Body of pancreas (tissue), 4 donors: ENCODE data around the gene NECTIN2. TPM values are rescaled to one million over a fixed set of nuclear protein-coding genes. Genes with fewer than 3 reads are reported as not detected.
"Not testable (repeated sequence)": the region's sequence is repeated elsewhere in the genome, so short reads cannot be mapped to it uniquely, and the experiment has no call there.

Experiments
- ATAC-seq: fragments of 150-250 bp; one replicate; pipeline ENCODE4 v1.9.1; 2016
- DNase-seq, 4 donors: peaks; one replicate each; pipeline ENCODE4 v3.0.0-alpha.2; 2019
- H3K27ac ChIP-seq, 4 donors: fragments of 200-600 bp; sonication (generic); 1 replicate in 3 of 4; 2 replicates in 1 of 4; pipeline versions ENCODE4 v1.5.1 to v1.6.1; 2016 to 2019; ENCODE audit warnings: mild to moderate bottlenecking in 1 of 4, mixed read lengths in 1 of 4, moderate library complexity in 1 of 4
- H3K27me3 ChIP-seq, 2 donors: fragments of 200-600 bp; sonication (generic); one replicate each; pipeline ENCODE4 v1.6.0; 2016; ENCODE audit warnings: mild to moderate bottlenecking in 1 of 2
- H3K36me3 ChIP-seq, 2 donors: fragments of 200-600 bp; sonication (generic); replicated peaks in 1 of 2; 2 replicates each; pipeline ENCODE4 v1.5.1; 2016; ENCODE audit warnings: low read depth in 2 of 2; ENCODE audit not compliant: insufficient read depth in 1 of 2
- H3K4me1 ChIP-seq: fragments of 200-600 bp; sonication (generic); one replicate; pipeline ENCODE4 v1.6.0; 2016
- H3K4me3 ChIP-seq, 2 donors: fragments of 200-600 bp; sonication (generic); 1 replicate in 1 of 2; 2 replicates in 1 of 2; pipeline ENCODE4 v1.5.1; 2016 to 2019
- H3K9me3 ChIP-seq, 3 donors: fragments of 200-600 bp; sonication (generic); 1 replicate in 2 of 3; 2 replicates in 1 of 3; pipeline ENCODE4 v1.5.1; 2016
- CTCF ChIP-seq, 7 experiments: fragments of 450-650 bp in 4 of 7; fragments of 200-600 bp in 3 of 7; sonication (generic) in 3 of 7; IDR thresholded peaks; one replicate each; pipeline ENCODE4 v1.5.1; 2016 to 2019; ENCODE audit warnings: antibody characterized with exemption in 7 of 7
- POLR2A ChIP-seq, 3 donors: fragments of 450-650 bp; IDR thresholded peaks; one replicate each; pipeline ENCODE4 v1.6.1; 2016; ENCODE audit warnings: antibody characterized with exemption in 3 of 3, mild to moderate bottlenecking in 2 of 3
- WGBS, 2 donors: methylation state at CpG; one replicate each; pipeline ENCODE4 v1.1.5; 2017; 5-methylcytosine and 5-hydroxymethylcytosine counted together
- intact Hi-C: fragments of 100-400 bp; cut with DNase I; formaldehyde crosslinking; loops from one replicate; pipeline ENCODE4 v1.15.1; 2023
- total RNA-seq, 2 donors: library from RNA; depleted of rRNA; stranded (reverse); fragments of >200 nt; gene quantifications; one replicate each; pipeline ENCODE4 v1.1.0, GENCODE V29; 2016

The NECTIN2 gene
- total RNA-seq, 2 donors from 2014 or later = 54.0 to 137 TPM

- WGBS, 2 donors = 7 to 8% methylated on average over 20 to 26 of the region's 28 CpGs
- intact Hi-C loops, H3K9me3 ChIP-seq, H3K27me3 ChIP-seq, H3K36me3 ChIP-seq: not testable (repeated sequence)
- Histone ChIP-seq H3K27ac (peak within 1 kb of the TSS in 2 of 4 donors; percentile 41 to 44), H3K4me1 (peaks cover 13% of the 10 kb centered on the region), H3K4me3 (peak within 1 kb of the TSS in 1 of 2 donors; percentile 39)
- peak in 1 of 7 experiments; percentile 16 for TF ChIP-seq CTCF (IDR thresholded peaks at IDR 0.05)
- peak; percentile 95 for ATAC-seq
- DNase-seq = peak; percentile 84 to 87 (median 86)
Measured at GRCh38 chr19:44914433-44915206, 68.5 kb downstream of the NECTIN2 start, which contains the start of gene APOC1. APOC1 (plus strand) TSS chr19:44914608; CDS start chr19:44914892, 284 bp downstream.

DNA sequence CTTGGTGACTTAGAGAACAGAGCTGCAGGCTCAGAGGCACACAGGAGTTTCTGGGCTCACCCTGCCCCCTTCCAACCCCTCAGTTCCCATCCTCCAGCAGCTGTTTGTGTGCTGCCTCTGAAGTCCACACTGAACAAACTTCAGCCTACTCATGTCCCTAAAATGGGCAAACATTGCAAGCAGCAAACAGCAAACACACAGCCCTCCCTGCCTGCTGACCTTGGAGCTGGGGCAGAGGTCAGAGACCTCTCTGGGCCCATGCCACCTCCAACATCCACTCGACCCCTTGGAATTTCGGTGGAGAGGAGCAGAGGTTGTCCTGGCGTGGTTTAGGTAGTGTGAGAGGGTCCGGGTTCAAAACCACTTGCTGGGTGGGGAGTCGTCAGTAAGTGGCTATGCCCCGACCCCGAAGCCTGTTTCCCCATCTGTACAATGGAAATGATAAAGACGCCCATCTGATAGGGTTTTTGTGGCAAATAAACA lies 78.2 kb downstream of the NECTIN2 start:
- ATAC-seq = no peak

DNA sequence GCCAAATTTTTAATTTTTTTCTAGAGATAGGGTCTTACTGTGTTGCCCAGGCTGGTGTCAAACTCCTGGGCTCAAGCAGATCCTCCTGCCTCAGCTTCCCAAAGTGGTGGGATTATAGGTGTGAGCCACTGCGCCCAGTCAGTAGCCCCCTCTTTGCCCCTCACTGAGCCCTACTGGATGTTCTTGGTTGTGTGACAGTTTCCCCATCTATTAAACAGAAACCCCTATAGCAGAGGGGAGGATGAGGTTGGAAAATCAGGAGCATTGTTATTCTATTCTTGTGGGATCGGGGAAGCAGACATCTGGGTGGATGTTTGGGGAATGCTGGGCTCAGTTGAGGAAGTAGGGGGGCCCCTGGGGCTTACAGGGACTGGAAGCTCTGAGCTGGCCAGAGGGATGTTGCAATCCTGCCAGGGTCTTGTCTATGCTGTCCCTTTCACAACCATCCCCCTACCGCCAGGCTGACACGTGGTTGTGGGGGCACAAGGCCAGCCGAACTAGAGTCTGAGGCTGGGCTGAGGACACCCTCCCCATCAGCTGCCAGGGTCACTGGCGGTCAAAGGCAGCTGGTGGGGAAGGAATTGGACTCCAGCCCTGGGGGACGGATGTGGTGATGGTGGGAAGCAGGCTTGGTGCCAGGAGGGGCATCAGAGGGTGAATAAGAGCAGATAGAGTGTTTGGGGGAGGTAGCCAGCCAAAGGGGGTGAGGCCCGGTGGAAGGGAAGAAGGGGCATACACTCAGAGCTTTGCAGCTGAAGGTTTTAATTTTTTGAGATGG lies 79.2 kb downstream of the NECTIN2 start:
- Histone ChIP-seq H3K27ac (no peak overlapping the region), H3K4me3 (no peak overlapping the region), H3K9me3 (no peaks in the 10 kb centered on the region), H3K4me1 (peaks cover 13% of the 10 kb centered on the region), H3K27me3 (no peaks in the 10 kb centered on the region), H3K36me3 (no peaks in the 10 kb centered on the region)
- ATAC-seq (no peak), DNase-seq (peak in 3 of 4 donors; percentile 47 to 83 (median 47))
- TF ChIP-seq CTCF (IDR thresholded peaks at IDR 0.05) (no peak), POLR2A (IDR thresholded peaks at IDR 0.05) (no peak)
- intact Hi-C loops = no loop called here
- 51 to 58% methylated on average over 8 of the region's 8 CpGs for WGBS, 2 donors

More for the DNA sequence above, 78.2 kb downstream of the NECTIN2 start:
- DNase-seq = no peak
- intact Hi-C loops = no loop called here
- peaks cover 10% of the 10 kb centered on the region for H3K4me1 ChIP-seq
- no peaks in the 10 kb centered on the region for H3K27me3 ChIP-seq
- no peaks in the 10 kb centered on the region for H3K36me3 ChIP-seq
- TF ChIP-seq CTCF (IDR thresholded peaks at IDR 0.05) (no peak), POLR2A (IDR thresholded peaks at IDR 0.05) (no peak)
- no peak overlapping the region for H3K4me3 ChIP-seq
- H3K27ac ChIP-seq = no peak overlapping the region
- H3K9me3 ChIP-seq = no peaks in the 10 kb centered on the region
- WGBS, 2 donors = 63 to 70% methylated on average over 5 to 8 of the region's 8 CpGs

DNA sequence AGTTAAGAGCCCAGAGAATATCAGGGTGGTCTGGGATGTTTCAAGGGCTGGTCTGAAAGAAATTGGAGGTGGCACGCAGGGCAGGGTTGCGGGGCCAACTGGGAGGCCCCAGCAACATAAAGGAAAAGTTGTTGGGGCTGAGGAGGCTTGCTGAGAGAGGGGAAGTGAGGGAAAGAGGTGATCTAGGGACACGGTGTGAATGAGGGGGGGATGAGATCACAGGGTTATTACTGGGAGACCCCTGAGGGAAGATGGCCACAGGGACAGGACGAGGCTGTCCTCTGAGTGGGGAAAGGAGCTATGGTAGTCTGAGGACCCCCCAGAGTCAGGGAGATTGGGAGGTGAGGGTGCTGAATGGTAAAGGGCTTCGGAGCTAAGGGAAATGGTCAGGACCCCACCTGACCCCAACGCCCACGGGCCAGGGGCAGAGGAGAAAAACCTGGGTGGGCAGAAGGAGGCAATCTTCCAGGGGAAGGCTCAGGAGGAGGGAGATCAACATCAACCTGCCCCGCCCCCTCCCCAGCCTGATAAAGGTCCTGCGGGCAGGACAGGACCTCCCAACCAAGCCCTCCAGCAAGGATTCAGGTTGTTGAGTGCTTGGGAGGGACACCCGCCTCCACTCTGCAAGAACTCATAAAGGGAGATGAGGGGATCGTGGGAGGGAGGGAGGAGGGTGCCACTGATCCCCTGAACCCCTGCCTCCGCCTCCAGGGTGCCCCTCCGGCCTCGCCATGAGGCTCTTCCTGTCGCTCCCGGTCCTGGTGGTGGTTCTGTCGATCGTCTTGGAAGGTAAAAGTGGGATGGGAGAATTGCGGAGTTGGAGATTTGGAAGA lies 80.4 kb downstream of the NECTIN2 start:
- H3K4me1 ChIP-seq = peaks cover 13% of the 10 kb centered on the region
- H3K9me3 ChIP-seq, H3K27ac ChIP-seq, intact Hi-C loops, H3K27me3 ChIP-seq, H3K36me3 ChIP-seq, DNase-seq, H3K4me3 ChIP-seq: not testable (repeated sequence)
- 36 to 57% methylated on average over 13 to 18 of the region's 19 CpGs for WGBS, 2 donors
- ATAC-seq = peak; percentile 40
